Left lung (tissue), 10 donors: Measurements from ENCODE around the gene SZT2. TPM values are rescaled to one million over a fixed set of nuclear protein-coding genes. Genes with fewer than 3 reads are reported as not detected.

ENCODE experiments used
- ATAC-seq: fragments of 200-7000 bp; cut with Tn5 transposase; one replicate; pipeline ENCODE4 v1.9.1; 2020; ENCODE audit warnings: moderate library complexity
- DNase-seq, 4 donors: peaks; one replicate each; pipeline ENCODE4 v3.0.0-alpha.2; 2013 to 2020
- H3K27ac ChIP-seq, 2 donors: fragments of 200-600 bp; sonication (generic) in 1 of 2; one replicate each; pipeline versions ENCODE4 v1.5.0 to v1.8.0; 2020 to 2021
- H3K27me3 ChIP-seq, 2 donors: fragments of 200-600 bp; sonication (generic) in 1 of 2; one replicate each; pipeline versions ENCODE4 v1.5.0 to v1.8.0; 2020 to 2021
- H3K36me3 ChIP-seq, 2 donors: fragments of 200-600 bp; sonication (generic) in 1 of 2; one replicate each; pipeline versions ENCODE4 v1.5.0 to v1.8.0; 2020 to 2021
- H3K4me1 ChIP-seq, 2 donors: fragments of 200-600 bp; one replicate each; pipeline ENCODE4 v1.8.0; 2021
- H3K4me3 ChIP-seq, 2 donors: fragments of 200-600 bp; sonication (generic) in 1 of 2; one replicate each; pipeline versions ENCODE4 v1.5.0 to v1.8.0; 2020 to 2021; ENCODE audit warnings: mild to moderate bottlenecking in 1 of 2
- H3K9me3 ChIP-seq, 2 donors: fragments of 200-600 bp; sonication (generic) in 1 of 2; one replicate each; pipeline versions ENCODE4 v1.5.0 to v1.8.0; 2020 to 2021
- intact Hi-C, 2 donors: fragments of 100-400 bp; cut with DNase I; formaldehyde crosslinking; loops; one replicate each; pipeline versions ENCODE4 v1.11.2 to v1.14.2; 2022
- polyA plus RNA-seq, 6 donors: library from polyadenylated mRNA; unstranded; fragments of 120-200 nt; gene quantifications; one replicate each; pipeline ENCODE4 v1.2.1, GENCODE V29; 2013; ENCODE audit not compliant: insufficient read length in 6 of 6
- total RNA-seq, 2 donors: library from RNA; stranded (reverse); fragmentation: NEBNext Ultra II Directional; extraction: Animal tissue kit (Norgen Biotek cat#: 25700); gene quantifications; one replicate each; pipeline ENCODE4 v1.2.1, GENCODE V29; 2021
- TF ChIP-seq, protein P1 (sequence below), 2 donors: fragments of 200-600 bp; sonication (generic) in 1 of 2; IDR thresholded peaks; one replicate each; pipeline versions ENCODE4 v1.5.0 to v1.8.0; 2021; ENCODE audit warnings: antibody characterized with exemption in 2 of 2
- donor health status: DM: no; HTN: yes; CAD: no.
- donor health status: DM: no; HTN: no; CAD: no.

Gene SZT2
- total and polyA plus RNA-seq, 8 donors: 25.3 to 68.0 (median 33.1) TPM

GRCh38 chr1:43479414-43479813, 89.7 kb downstream of the SZT2 start:
- H3K27ac ChIP-seq: no peak overlapping the region
- TF ChIP-seq, protein P1, sequence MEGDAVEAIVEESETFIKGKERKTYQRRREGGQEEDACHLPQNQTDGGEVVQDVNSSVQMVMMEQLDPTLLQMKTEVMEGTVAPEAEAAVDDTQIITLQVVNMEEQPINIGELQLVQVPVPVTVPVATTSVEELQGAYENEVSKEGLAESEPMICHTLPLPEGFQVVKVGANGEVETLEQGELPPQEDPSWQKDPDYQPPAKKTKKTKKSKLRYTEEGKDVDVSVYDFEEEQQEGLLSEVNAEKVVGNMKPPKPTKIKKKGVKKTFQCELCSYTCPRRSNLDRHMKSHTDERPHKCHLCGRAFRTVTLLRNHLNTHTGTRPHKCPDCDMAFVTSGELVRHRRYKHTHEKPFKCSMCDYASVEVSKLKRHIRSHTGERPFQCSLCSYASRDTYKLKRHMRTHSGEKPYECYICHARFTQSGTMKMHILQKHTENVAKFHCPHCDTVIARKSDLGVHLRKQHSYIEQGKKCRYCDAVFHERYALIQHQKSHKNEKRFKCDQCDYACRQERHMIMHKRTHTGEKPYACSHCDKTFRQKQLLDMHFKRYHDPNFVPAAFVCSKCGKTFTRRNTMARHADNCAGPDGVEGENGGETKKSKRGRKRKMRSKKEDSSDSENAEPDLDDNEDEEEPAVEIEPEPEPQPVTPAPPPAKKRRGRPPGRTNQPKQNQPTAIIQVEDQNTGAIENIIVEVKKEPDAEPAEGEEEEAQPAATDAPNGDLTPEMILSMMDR (IDR thresholded peaks at IDR 0.05): no peak
- no peak for DNase-seq
- no peaks in the 10 kb centered on the region for H3K36me3 ChIP-seq
- no peaks in the 10 kb centered on the region for H3K27me3 ChIP-seq
- intact Hi-C loops: no loop called here
- no peak overlapping the region for H3K4me3 ChIP-seq
- no peaks in the 10 kb centered on the region for H3K9me3 ChIP-seq
- no peak for ATAC-seq
- H3K4me1 ChIP-seq: peaks cover 0 to 3% of the 10 kb centered on the region in 2 donors

- H3K9me3 ChIP-seq: no peaks in the 10 kb centered on the region
- TF ChIP-seq, protein P1 (IDR thresholded peaks at IDR 0.05): no peak
- no peak overlapping the region for H3K4me3 ChIP-seq
- H3K27me3 ChIP-seq: no peaks in the 10 kb centered on the region
- ATAC-seq (peak; percentile 17), DNase-seq (peak in 2 of 4 donors; percentile 76 to 78)
- no peaks in the 10 kb centered on the region for H3K4me1 ChIP-seq
- no peaks in the 10 kb centered on the region for H3K36me3 ChIP-seq
- intact Hi-C loops: no loop called here
- peak overlapping the region in 1 of 2 donors; percentile 42 for H3K27ac ChIP-seq
These were observed 91.8 kb downstream of the SZT2 start for GRCh38 chr1:43481491-43481890.

DNA sequence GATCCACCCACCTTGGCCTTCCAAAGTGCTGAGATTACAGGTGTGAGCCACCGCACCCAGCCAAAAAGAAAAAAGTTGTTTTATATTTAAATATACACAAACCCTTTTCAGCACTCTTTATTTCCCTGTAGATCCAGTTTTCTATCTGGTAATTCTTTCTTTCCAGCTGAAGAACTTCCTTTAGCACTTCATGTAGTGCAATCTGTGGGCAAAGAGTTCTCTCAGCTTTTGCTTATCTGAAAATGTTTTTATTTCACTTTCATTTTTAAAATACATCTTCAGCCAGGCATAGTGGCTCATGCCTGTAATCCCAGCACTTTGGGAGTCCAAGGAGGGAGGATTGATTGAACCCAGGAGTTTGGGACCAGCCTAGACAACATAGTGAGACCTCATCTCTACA, 92.5 kb downstream of the SZT2 start:
- H3K4me1 ChIP-seq: no peaks in the 10 kb centered on the region
- ATAC-seq (peak; percentile 81), DNase-seq (peak in 2 of 4 donors; percentile 77 to 83)
- peaks cover 0 to 5% of the 10 kb centered on the region in 2 donors for H3K9me3 ChIP-seq
- no peaks in the 10 kb centered on the region for H3K36me3 ChIP-seq
- intact Hi-C loops: no loop called here
- TF ChIP-seq, protein P1 (IDR thresholded peaks at IDR 0.05): no peak
- H3K27ac ChIP-seq: peak overlapping the region; percentile 41 to 42
- H3K27me3 ChIP-seq: no peaks in the 10 kb centered on the region
- no peak overlapping the region for H3K4me3 ChIP-seq

DNA sequence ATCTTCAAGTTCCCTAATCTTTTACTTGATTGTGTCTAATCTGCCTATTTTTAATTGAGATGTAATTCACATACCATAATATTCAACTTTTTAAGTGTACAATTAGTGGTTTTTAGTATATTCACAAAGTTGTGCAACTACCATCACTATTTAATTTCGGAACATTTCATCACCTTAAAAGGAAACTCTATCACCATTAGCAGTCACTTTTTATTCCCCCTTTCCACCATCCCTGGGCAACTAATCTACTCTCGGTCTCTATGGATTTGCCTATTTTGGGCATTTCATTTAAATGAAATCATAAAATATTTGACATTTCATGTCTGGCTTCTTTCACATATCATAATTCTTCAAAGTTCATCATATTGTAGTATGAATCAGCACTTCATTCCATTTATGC, 94.7 kb downstream of the SZT2 start:
- no peak overlapping the region for H3K4me3 ChIP-seq
- no peaks in the 10 kb centered on the region for H3K27me3 ChIP-seq
- DNase-seq: no peak
- H3K9me3 ChIP-seq: peaks cover 0 to 26% of the 10 kb centered on the region in 2 donors
- no peaks in the 10 kb centered on the region for H3K36me3 ChIP-seq
- intact Hi-C loops: no loop called here
- H3K4me1 ChIP-seq: no peaks in the 10 kb centered on the region
- ATAC-seq: no peak
- no peak overlapping the region for H3K27ac ChIP-seq
- TF ChIP-seq, protein P1 (IDR thresholded peaks at IDR 0.05): no peak

DNA sequence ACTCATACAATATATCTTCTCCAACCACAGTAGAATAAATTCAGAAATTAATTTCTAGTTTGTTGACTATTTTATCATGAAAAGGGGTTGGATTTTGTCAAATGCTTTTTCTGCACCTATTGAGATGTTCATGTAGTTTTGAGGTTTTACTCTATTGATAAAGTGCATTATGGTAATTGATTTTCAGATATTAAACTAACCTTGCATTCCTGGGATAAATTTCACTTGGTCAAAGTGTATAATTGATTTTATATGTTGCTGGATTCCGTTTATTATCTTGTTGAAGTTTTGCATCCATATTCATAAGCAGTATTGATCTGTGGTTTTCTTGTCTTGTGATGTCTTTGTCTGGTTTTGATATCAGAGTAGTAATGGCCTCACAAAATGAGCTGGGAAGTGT, 98.5 kb downstream of the SZT2 start:
- Histone ChIP-seq H3K4me3 (no peak overlapping the region), H3K9me3 (peaks cover 0 to 52% of the 10 kb centered on the region in 2 donors), H3K36me3 (no peaks in the 10 kb centered on the region), H3K27me3 (no peaks in the 10 kb centered on the region), H3K27ac (no peak overlapping the region), H3K4me1 (no peaks in the 10 kb centered on the region)
- TF ChIP-seq, protein P1 (IDR thresholded peaks at IDR 0.05): no peak
- intact Hi-C loops: no loop called here
- DNase-seq (no peak), ATAC-seq (no peak)
